Gastrocnemius medialis (tissue), 4 donors: ENCODE data around the gene PCBP2. TPM values are rescaled to one million over a fixed set of nuclear protein-coding genes. Genes with fewer than 3 reads are reported as not detected.

Source experiments
- ATAC-seq, 2 donors: fragments of 150-250 bp; one replicate each; pipeline ENCODE4 v1.9.1; 2016
- DNase-seq, 2 donors: peaks; one replicate each; pipeline ENCODE4 v3.0.0-alpha.2; 2019
- H3K27ac ChIP-seq, 4 donors: fragments of 200-600 bp; sonication (generic); 1 replicate in 1 of 4; 2 replicates in 3 of 4; pipeline ENCODE4 v1.5.1; 2016 to 2018; ENCODE audit warnings: mild to moderate bottlenecking in 2 of 4, moderate library complexity in 1 of 4
- H3K27me3 ChIP-seq, 3 donors: fragments of 200-600 bp; sonication (generic) in 2 of 3; 1 replicate in 1 of 3; 2 replicates in 2 of 3; pipeline versions ENCODE4 v1.5.1 to v1.6.0; 2016 to 2019; ENCODE audit warnings: mild to moderate bottlenecking in 1 of 3, moderate library complexity in 1 of 3
- H3K36me3 ChIP-seq, 2 donors: fragments of 200-600 bp; sonication (generic) in 1 of 2; one replicate each; pipeline ENCODE4 v1.5.1; 2017 to 2018
- H3K4me1 ChIP-seq, 2 donors: fragments of 200-600 bp; sonication (generic) in 1 of 2; one replicate each; pipeline ENCODE4 v1.5.1; 2016 to 2017; ENCODE audit warnings: mild to moderate bottlenecking in 2 of 2
- H3K4me3 ChIP-seq, 4 donors: fragments of 200-600 bp; sonication (generic) in 3 of 4; 1 replicate in 1 of 4; 2 replicates in 3 of 4; pipeline ENCODE4 v1.5.1; 2016 to 2019; ENCODE audit warnings: mild to moderate bottlenecking in 2 of 4
- H3K9me3 ChIP-seq, 3 donors: fragments of 200-600 bp; sonication (generic) in 2 of 3; 1 replicate in 1 of 3; 2 replicates in 2 of 3; pipeline ENCODE4 v1.5.1; 2016 to 2019
- CTCF ChIP-seq, 5 experiments: fragments of 450-650 bp in 3 of 5; fragments of 200-600 bp in 2 of 5; sonication (generic) in 2 of 5; IDR thresholded peaks in 4 of 5; conservative IDR thresholded peaks in 1 of 5; 1 replicate in 4 of 5; 2 replicates in 1 of 5; pipeline ENCODE4 v1.5.1; 2016 to 2019; ENCODE audit warnings: antibody characterized with exemption in 5 of 5, mild to moderate bottlenecking in 3 of 5, moderate library complexity in 3 of 5
- POLR2A ChIP-seq, 2 donors: fragments of 450-650 bp; IDR thresholded peaks; one replicate each; pipeline ENCODE4 v1.6.1; 2017; ENCODE audit warnings: antibody characterized with exemption in 2 of 2, mild to moderate bottlenecking in 2 of 2, moderate library complexity in 2 of 2
- in situ Hi-C, 4 donors: fragments of 200-750 bp; cut with MboI; loops; one replicate each; pipeline versions ENCODE4 v1.15.0 to v1.8.0; 2017; ENCODE audit warnings: low sequenced_read_pairs in 4 of 4
- intact Hi-C: fragments of 100-400 bp; cut with DNase I; formaldehyde crosslinking; loops from one replicate; pipeline ENCODE4 v1.15.1; 2023; ENCODE audit warnings: low total_unique reads
- total RNA-seq, 4 donors: library from RNA; depleted of rRNA; stranded (reverse); fragments of >200 nt; gene quantifications; one replicate each; pipeline versions ENCODE4 v1.1.0 to v1.2.3, GENCODE V29; 2016

PCBP2 gene
- total RNA-seq, 4 donors from 2014 or later, result 113 to 257 (median 191) TPM

DNA sequence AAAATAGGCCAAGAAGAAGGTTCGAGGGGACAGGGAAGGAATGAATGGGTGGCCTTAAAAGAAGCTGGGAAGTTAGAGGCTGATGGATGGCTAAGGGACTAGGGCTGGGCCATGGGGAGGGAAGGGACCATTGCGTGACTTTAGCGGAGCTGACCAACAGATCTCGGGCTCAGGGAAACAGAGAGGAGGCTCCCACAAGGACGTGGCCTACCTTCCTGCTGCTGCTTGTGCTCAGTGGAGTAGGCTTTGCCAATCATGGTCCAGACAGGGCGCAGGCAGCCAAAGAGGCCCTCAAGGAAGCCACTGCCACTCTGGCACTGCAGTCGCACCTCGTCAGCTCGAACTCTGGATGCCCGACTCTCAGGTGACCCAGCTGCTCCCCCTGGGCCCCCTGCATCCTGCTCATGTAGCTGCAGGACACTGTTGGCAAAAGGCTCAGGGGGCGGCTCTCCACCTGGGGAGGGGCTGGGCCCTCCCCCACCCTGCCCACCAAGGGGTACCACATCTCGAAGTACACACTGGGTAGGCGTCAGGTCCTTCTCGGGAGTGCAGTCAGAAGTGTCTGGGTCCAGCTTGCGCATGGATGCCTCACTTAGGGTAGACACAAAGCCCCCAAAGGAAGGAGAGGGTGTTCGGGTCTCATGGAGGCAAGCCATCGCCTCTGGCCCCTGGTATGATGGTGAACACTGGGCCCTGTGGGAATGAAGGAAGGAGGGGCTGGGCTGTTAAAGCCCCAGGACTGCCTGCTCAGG is 35.0 kb downstream of the PCBP2 start:
- DNase-seq (peak in 1 of 2 donors; percentile 25), ATAC-seq (no peak)
- intact Hi-C loops, result no loop called here
- Histone ChIP-seq H3K27ac (no peak overlapping the region), H3K36me3 (peaks cover 0 to 10% of the 10 kb centered on the region in 2 donors), H3K4me1 (peaks cover 0 to under 1% of the 10 kb centered on the region in 2 donors), H3K27me3 (no peaks in the 10 kb centered on the region), H3K4me3 (no peak overlapping the region), H3K9me3 (no peaks in the 10 kb centered on the region)
- TF ChIP-seq CTCF (IDR thresholded peaks at IDR 0.05 in 4 of 5, conservative IDR thresholded peaks at IDR 0.05 in 1 of 5) (no peak), POLR2A (IDR thresholded peaks at IDR 0.05) (no peak)
- in situ Hi-C loops, result no loop called here

DNA sequence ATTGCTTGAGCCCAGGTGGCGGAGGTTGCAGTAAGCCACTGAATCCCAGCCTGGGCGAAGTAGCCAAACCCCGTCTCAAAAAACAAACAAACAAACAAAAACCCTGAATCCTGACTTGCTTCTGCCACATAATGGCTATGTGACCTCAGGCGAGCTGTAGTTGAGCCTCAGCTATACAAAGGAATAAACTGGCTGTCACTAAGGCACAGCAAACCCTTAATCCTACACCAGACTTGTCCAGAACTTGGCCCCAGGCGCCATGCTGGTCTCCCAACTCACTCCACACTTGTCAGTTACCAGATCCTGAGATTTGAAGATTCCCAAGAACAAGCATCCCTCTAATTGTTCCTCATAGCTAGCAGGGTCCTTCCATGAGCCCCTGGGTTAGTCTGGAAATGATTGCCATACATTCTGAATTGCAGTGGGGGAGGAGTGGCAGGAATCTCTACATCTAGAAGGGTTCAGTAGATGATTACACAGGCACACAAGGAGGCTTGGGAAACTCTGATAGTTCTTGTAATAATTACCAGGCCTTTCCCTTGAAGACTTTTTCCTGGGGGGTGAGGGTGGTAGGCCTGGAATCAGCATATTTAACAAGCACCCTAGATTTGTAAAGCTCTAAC is 37.5 kb downstream of the PCBP2 start:
- intact Hi-C loops, result no loop called here
- TF ChIP-seq CTCF (IDR thresholded peaks at IDR 0.05 in 4 of 5, conservative IDR thresholded peaks at IDR 0.05 in 1 of 5), result no peak
- no peak for TF ChIP-seq POLR2A (IDR thresholded peaks at IDR 0.05)
- no peak for ATAC-seq
- no peak overlapping the region for H3K4me3 ChIP-seq
- H3K36me3 ChIP-seq, result peaks cover 0 to 10% of the 10 kb centered on the region in 2 donors
- H3K9me3 ChIP-seq, result no peaks in the 10 kb centered on the region
- peak in 1 of 2 donors; percentile 13 for DNase-seq
- H3K4me1 ChIP-seq, result peaks cover 13 to 14% of the 10 kb centered on the region in 2 donors
- no peak overlapping the region for H3K27ac ChIP-seq
- in situ Hi-C loops, result no loop called here
- H3K27me3 ChIP-seq, result no peaks in the 10 kb centered on the region

- H3K27ac ChIP-seq, result peak overlapping the region; percentile 75 to 83 (median 76)
- in situ Hi-C loops, result no loop called here
- peaks cover 13 to 14% of the 10 kb centered on the region in 2 donors for H3K4me1 ChIP-seq
- TF ChIP-seq POLR2A (IDR thresholded peaks at IDR 0.05) (no peak), CTCF (IDR thresholded peaks at IDR 0.05 in 4 of 5, conservative IDR thresholded peaks at IDR 0.05 in 1 of 5) (no peak)
- no peaks in the 10 kb centered on the region for H3K36me3 ChIP-seq
- no peaks in the 10 kb centered on the region for H3K9me3 ChIP-seq
- no peak for DNase-seq
- H3K27me3 ChIP-seq, result no peaks in the 10 kb centered on the region
- H3K4me3 ChIP-seq, result peak overlapping the region; percentile 71 to 83 (median 78)
- peak; percentile 1 to 8 for ATAC-seq
- intact Hi-C loops, result no loop called here
Observed at GRCh38 chr12:53492188-53492587, 40.3 kb downstream of the PCBP2 start.

DNA sequence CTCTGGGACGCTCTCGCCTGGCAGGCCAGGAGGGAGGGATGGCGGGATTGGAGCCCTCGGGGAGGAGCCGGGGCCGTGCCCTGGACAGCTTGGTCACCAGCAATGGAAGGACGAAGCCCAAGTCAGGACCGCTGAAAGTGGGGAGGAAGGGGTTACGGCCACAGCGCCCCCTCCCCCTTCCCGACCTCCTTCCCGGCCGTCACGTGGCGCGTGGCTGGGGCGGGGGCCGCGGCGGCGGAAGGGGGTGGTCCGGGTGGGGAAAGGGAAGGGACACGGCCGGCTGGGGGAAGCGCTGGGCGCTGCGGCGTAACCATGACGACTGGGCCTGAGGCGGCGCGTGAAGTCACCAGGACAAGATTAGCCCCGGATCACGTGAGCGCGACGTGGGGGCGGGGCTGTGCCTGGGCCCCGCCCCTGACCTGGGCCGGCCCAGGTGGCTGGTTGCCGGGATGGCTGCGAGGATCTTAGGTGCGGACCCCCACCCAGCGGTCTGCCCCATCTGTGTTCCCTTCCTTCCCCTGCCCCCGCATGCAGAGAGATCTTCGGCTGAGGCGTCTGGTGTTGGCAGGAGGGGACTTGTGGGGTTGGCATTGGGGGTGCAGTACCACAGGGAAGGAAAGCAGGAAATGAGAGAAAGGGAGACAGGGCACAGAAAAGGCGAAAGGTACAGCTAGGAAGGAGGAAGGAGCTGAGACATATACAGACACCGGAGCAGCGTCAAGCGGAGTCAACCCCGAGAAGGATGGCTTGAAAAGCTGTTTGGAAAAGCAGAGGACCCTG is 41.1 kb downstream of the PCBP2 start:
- Histone ChIP-seq H3K4me1 (peaks cover 13 to 14% of the 10 kb centered on the region in 2 donors), H3K27ac (peak overlapping the region; percentile 75 to 83 (median 76)), H3K27me3 (no peaks in the 10 kb centered on the region), H3K9me3 (no peaks in the 10 kb centered on the region), H3K4me3 (peak overlapping the region; percentile 71 to 83 (median 78)), H3K36me3 (no peaks in the 10 kb centered on the region)
- in situ Hi-C loops, result no loop called here
- intact Hi-C loops, result no loop called here
- TF ChIP-seq CTCF (IDR thresholded peaks at IDR 0.05 in 4 of 5, conservative IDR thresholded peaks at IDR 0.05 in 1 of 5) (no peak), POLR2A (IDR thresholded peaks at IDR 0.05) (peak; percentile 37 to 47)
- DNase-seq, result peak; percentile 86 to 87
- peak; percentile 87 to 90 for ATAC-seq
